CD8-positive, alpha-beta memory T cell (primary cell): ENCODE results near the gene ATP11A. TPM values are rescaled to one million over a fixed set of nuclear protein-coding genes. Genes with fewer than 3 reads are reported as not detected.
A peak's percentile ranks its signal among the peaks of the same experiment; 100 is the strongest.

Experiments
- CTCF ChIA-PET: fragments of 350-600 bp; sonication (Branson Sonifier 250); formaldehyde crosslinking; loops from one replicate; lab custom pipeline; 2021; ENCODE audit warnings: antibody characterized with exemption; lab: Charles Lee
- POLR2A ChIA-PET: fragments of 350-600 bp; sonication (Branson Sonifier 250); formaldehyde crosslinking; loops from one replicate; lab custom pipeline; 2021; ENCODE audit warnings: antibody characterized with exemption; lab: Charles Lee
- DNase-seq, 5 donors: peaks; one replicate each; pipeline versions ENCODE4 v3.0.0 to v3.0.0-alpha.2; 2020 to 2022; ENCODE audit warnings: mixed read lengths in 1 of 5
- H3K27ac ChIP-seq: one replicate; pipeline ENCODE4 v1.7.0; 2013; ENCODE audit warnings: low read depth, mild to moderate bottlenecking, low read length, moderate library complexity
- H3K27me3 ChIP-seq: 2 replicates; pipeline ENCODE4 v1.7.0; 2013; ENCODE audit warnings: low read length, mild to moderate bottlenecking; ENCODE audit not compliant: insufficient read depth, poor library complexity, severe bottlenecking
- H3K36me3 ChIP-seq: 2 replicates; pipeline ENCODE4 v1.7.0; 2013; ENCODE audit warnings: mild to moderate bottlenecking, low read length, moderate library complexity; ENCODE audit not compliant: insufficient read depth
- H3K4me1 ChIP-seq: 2 replicates; pipeline ENCODE4 v1.7.0; 2013; ENCODE audit warnings: mild to moderate bottlenecking, low read length, moderate library complexity; ENCODE audit not compliant: insufficient read depth
- H3K4me3 ChIP-seq: 2 replicates; pipeline ENCODE4 v1.7.0; 2013; ENCODE audit warnings: mild to moderate bottlenecking, low read length
- H3K9me3 ChIP-seq: 2 replicates; pipeline ENCODE4 v1.7.0; 2013; ENCODE audit warnings: mild to moderate bottlenecking, low read length
- H3K27ac Mint-ChIP-seq, 8 donors: one replicate each; pipeline ENCODE4 v1.8.0; 2020 to 2021; ENCODE audit warnings: mixed read lengths in 8 of 8, mild to moderate bottlenecking in 6 of 8, inconsistent platforms in 3 of 8, moderate library complexity in 3 of 8
- H3K27me3 Mint-ChIP-seq, 2 donors: one replicate each; pipeline ENCODE4 v1.8.0; 2020 to 2021; ENCODE audit warnings: mixed read lengths in 2 of 2, mild to moderate bottlenecking in 1 of 2, moderate library complexity in 1 of 2
- H3K36me3 Mint-ChIP-seq, 3 donors: one replicate each; pipeline ENCODE4 v1.8.0; 2020 to 2021; ENCODE audit warnings: mixed read lengths in 3 of 3, inconsistent platforms in 1 of 3, mild to moderate bottlenecking in 1 of 3
- H3K4me1 Mint-ChIP-seq, 3 donors: one replicate each; pipeline ENCODE4 v1.8.0; 2020 to 2021; ENCODE audit warnings: mixed read lengths in 3 of 3, inconsistent platforms in 1 of 3, mild to moderate bottlenecking in 1 of 3
- H3K4me3 Mint-ChIP-seq, 7 donors: one replicate each; pipeline ENCODE4 v1.8.0; 2020 to 2021; ENCODE audit warnings: mixed read lengths in 7 of 7, mild to moderate bottlenecking in 6 of 7, moderate library complexity in 4 of 7, inconsistent platforms in 2 of 7
- H3K9me3 Mint-ChIP-seq, 5 donors: one replicate each; pipeline ENCODE4 v1.8.0; 2020 to 2022; ENCODE audit warnings: mixed read lengths in 5 of 5, mild to moderate bottlenecking in 3 of 5, moderate library complexity in 2 of 5, inconsistent platforms in 1 of 5
- polyA plus RNA-seq: library from polyadenylated mRNA; unstranded; fragments of 300-500 nt; fragmentation: Illumina TruSeq; gene quantifications from one replicate; pipeline ENCODE4 v1.2.3, GENCODE V29; 2021
- total RNA-seq, 2 experiments: library from RNA; stranded (reverse); gene quantifications; one replicate each; pipeline ENCODE4 v1.2.3, GENCODE V29; 2021

Gene ATP11A
- total and polyA plus RNA-seq, 3 experiments from 2014 or later: 4.5 to 34.6 (median 34.0) TPM

GRCh38 chr13:112916296-112916695, 226.5 kb downstream of the ATP11A start:
- no peak overlapping the region for H3K4me3 ChIP-seq
- H3K27me3 Mint-ChIP-seq: peaks cover 16 to 60% of the 10 kb centered on the region in 2 donors
- POLR2A ChIA-PET: no interaction called here
- no peak for DNase-seq
- H3K9me3 Mint-ChIP-seq: no peaks in the 10 kb centered on the region
- H3K4me1 Mint-ChIP-seq: no peaks in the 10 kb centered on the region
- H3K36me3 Mint-ChIP-seq: no peaks in the 10 kb centered on the region
- no peaks in the 10 kb centered on the region for H3K9me3 ChIP-seq
- H3K27me3 ChIP-seq: no peaks in the 10 kb centered on the region
- no peaks in the 10 kb centered on the region for H3K4me1 ChIP-seq
- no peak overlapping the region for H3K27ac Mint-ChIP-seq
- H3K36me3 ChIP-seq: no peaks in the 10 kb centered on the region
- CTCF ChIA-PET: no interaction called here
- no peak overlapping the region for H3K4me3 Mint-ChIP-seq
- no peak overlapping the region for H3K27ac ChIP-seq

GRCh38 chr13:112917056-112917664, 227.3 kb downstream of the ATP11A start:
- H3K27ac ChIP-seq: no peak overlapping the region
- ChIA-PET POLR2A (no interaction called here), CTCF (no interaction called here)
- no peaks in the 10 kb centered on the region for H3K36me3 ChIP-seq
- Mint-ChIP-seq H3K4me1 (no peaks in the 10 kb centered on the region), H3K27ac (no peak overlapping the region), H3K9me3 (no peaks in the 10 kb centered on the region), H3K4me3 (peak overlapping the region in 1 of 7 donors; percentile 20), H3K36me3 (no peaks in the 10 kb centered on the region), H3K27me3 (peaks cover 15 to 61% of the 10 kb centered on the region in 2 donors)
- no peaks in the 10 kb centered on the region for H3K27me3 ChIP-seq
- no peak for DNase-seq
- no peaks in the 10 kb centered on the region for H3K4me1 ChIP-seq
- H3K9me3 ChIP-seq: no peaks in the 10 kb centered on the region
- no peak overlapping the region for H3K4me3 ChIP-seq

DNA sequence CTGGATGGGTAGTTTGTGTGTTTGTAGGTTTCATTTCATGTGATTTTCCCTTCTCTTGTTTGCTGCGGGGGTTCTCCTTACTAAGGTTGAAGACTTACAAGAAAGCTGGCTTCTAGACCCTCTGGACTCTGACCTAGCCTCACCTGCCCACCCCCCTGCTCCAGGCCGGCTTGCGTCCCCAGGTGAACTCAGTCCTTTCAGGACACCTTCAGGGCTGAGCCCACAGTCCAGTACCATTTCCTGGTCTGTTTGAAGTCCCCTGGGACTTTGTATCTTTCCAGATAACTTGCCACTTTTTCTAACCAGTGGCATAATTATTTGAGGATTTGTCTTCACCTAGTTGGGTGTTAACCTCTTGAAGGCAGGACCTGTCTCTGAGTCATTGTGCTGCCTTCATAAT, 227.9 kb downstream of the ATP11A start:
- ChIA-PET POLR2A (no interaction called here), CTCF (no interaction called here)
- Histone ChIP-seq H3K27ac (no peak overlapping the region), H3K4me1 (no peaks in the 10 kb centered on the region), H3K27me3 (no peaks in the 10 kb centered on the region), H3K4me3 (no peak overlapping the region), H3K9me3 (no peaks in the 10 kb centered on the region), H3K36me3 (no peaks in the 10 kb centered on the region)
- H3K9me3 Mint-ChIP-seq: no peaks in the 10 kb centered on the region
- H3K27ac Mint-ChIP-seq: no peak overlapping the region
- H3K36me3 Mint-ChIP-seq: no peaks in the 10 kb centered on the region
- no peak overlapping the region for H3K4me3 Mint-ChIP-seq
- H3K27me3 Mint-ChIP-seq: peaks cover 19 to 63% of the 10 kb centered on the region in 2 donors
- H3K4me1 Mint-ChIP-seq: no peaks in the 10 kb centered on the region
- DNase-seq: no peak

GRCh38 chr13:112918266-112918665, 228.4 kb downstream of the ATP11A start:
- H3K36me3 Mint-ChIP-seq: no peaks in the 10 kb centered on the region
- H3K27me3 Mint-ChIP-seq: peaks cover 19 to 63% of the 10 kb centered on the region in 2 donors
- POLR2A ChIA-PET: no interaction called here
- H3K27ac ChIP-seq: no peak overlapping the region
- H3K4me3 Mint-ChIP-seq: no peak overlapping the region
- H3K9me3 ChIP-seq: no peaks in the 10 kb centered on the region
- CTCF ChIA-PET: no interaction called here
- no peaks in the 10 kb centered on the region for H3K9me3 Mint-ChIP-seq
- DNase-seq: no peak
- no peaks in the 10 kb centered on the region for H3K27me3 ChIP-seq
- no peaks in the 10 kb centered on the region for H3K4me1 Mint-ChIP-seq
- no peaks in the 10 kb centered on the region for H3K36me3 ChIP-seq
- no peak overlapping the region for H3K27ac Mint-ChIP-seq
- H3K4me3 ChIP-seq: no peak overlapping the region
- H3K4me1 ChIP-seq: no peaks in the 10 kb centered on the region

DNA sequence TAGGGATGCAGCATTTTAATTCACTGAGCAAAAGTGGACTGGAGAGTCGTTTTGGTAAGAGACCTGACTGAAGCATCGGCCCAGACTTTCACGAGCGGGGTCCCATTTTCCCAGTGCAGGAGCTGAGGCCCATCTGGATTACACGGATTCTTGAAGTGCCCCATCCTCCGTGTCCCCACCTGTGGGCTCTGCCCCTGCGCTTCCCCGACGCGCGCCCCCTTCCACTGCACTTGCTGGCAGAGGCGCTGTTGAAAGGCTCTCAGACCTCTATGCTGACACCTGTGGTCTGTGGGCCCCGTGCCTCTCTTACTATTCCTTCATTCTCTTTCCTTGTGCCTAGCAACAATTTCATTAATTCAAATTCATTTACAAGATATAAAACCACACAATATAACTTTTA, 228.9 kb downstream of the ATP11A start:
- Histone ChIP-seq H3K4me3 (no peak overlapping the region), H3K27ac (no peak overlapping the region), H3K27me3 (no peaks in the 10 kb centered on the region), H3K36me3 (no peaks in the 10 kb centered on the region), H3K4me1 (no peaks in the 10 kb centered on the region), H3K9me3 (no peaks in the 10 kb centered on the region)
- CTCF ChIA-PET: no interaction called here
- POLR2A ChIA-PET: no interaction called here
- no peak for DNase-seq
- Mint-ChIP-seq H3K27ac (no peak overlapping the region), H3K4me1 (no peaks in the 10 kb centered on the region), H3K9me3 (no peaks in the 10 kb centered on the region), H3K4me3 (no peak overlapping the region), H3K36me3 (no peaks in the 10 kb centered on the region), H3K27me3 (peaks cover 19 to 66% of the 10 kb centered on the region in 2 donors)

- H3K36me3 ChIP-seq: no peaks in the 10 kb centered on the region
- H3K9me3 Mint-ChIP-seq: no peaks in the 10 kb centered on the region
- no peak for DNase-seq
- no peak overlapping the region for H3K4me3 Mint-ChIP-seq
- H3K27me3 Mint-ChIP-seq: peaks cover 13 to 47% of the 10 kb centered on the region in 2 donors
- ChIA-PET POLR2A (no interaction called here), CTCF (no interaction called here)
- H3K4me1 Mint-ChIP-seq: peaks cover 0 to under 1% (median 0%) of the 10 kb centered on the region in 3 donors
- no peaks in the 10 kb centered on the region for H3K27me3 ChIP-seq
- no peaks in the 10 kb centered on the region for H3K4me1 ChIP-seq
- no peaks in the 10 kb centered on the region for H3K9me3 ChIP-seq
- H3K27ac Mint-ChIP-seq: no peak overlapping the region
- H3K4me3 ChIP-seq: no peak overlapping the region
- H3K36me3 Mint-ChIP-seq: no peaks in the 10 kb centered on the region
- no peak overlapping the region for H3K27ac ChIP-seq
Measured at GRCh38 chr13:112923962-112924361, 234.1 kb downstream of the ATP11A start.

- Mint-ChIP-seq H3K4me3 (no peak overlapping the region), H3K27ac (no peak overlapping the region), H3K4me1 (peaks cover 0 to 4% (median 0%) of the 10 kb centered on the region in 3 donors), H3K36me3 (no peaks in the 10 kb centered on the region), H3K9me3 (no peaks in the 10 kb centered on the region), H3K27me3 (peaks cover 14 to 51% of the 10 kb centered on the region in 2 donors)
- no peaks in the 10 kb centered on the region for H3K36me3 ChIP-seq
- no peak for DNase-seq
- no peaks in the 10 kb centered on the region for H3K9me3 ChIP-seq
- H3K27ac ChIP-seq: no peak overlapping the region
- H3K4me3 ChIP-seq: no peak overlapping the region
- peaks cover under 1% of the 10 kb centered on the region for H3K27me3 ChIP-seq
- ChIA-PET CTCF (no interaction called here), POLR2A (no interaction called here)
- H3K4me1 ChIP-seq: no peaks in the 10 kb centered on the region
Measured at GRCh38 chr13:112924365-112924764, 234.5 kb downstream of the ATP11A start.

GRCh38 chr13:112926003-112926402, 236.2 kb downstream of the ATP11A start:
- H3K4me1 Mint-ChIP-seq: peaks cover 3 to 10% (median 4%) of the 10 kb centered on the region in 3 donors
- peaks cover 27 to 54% of the 10 kb centered on the region in 2 donors for H3K27me3 Mint-ChIP-seq
- no peak overlapping the region for H3K4me3 ChIP-seq
- H3K27ac ChIP-seq: no peak overlapping the region
- CTCF ChIA-PET: no interaction called here
- H3K27me3 ChIP-seq: peaks cover 7% of the 10 kb centered on the region
- POLR2A ChIA-PET: no interaction called here
- H3K36me3 ChIP-seq: no peaks in the 10 kb centered on the region
- H3K36me3 Mint-ChIP-seq: no peaks in the 10 kb centered on the region
- peaks cover 3% of the 10 kb centered on the region for H3K4me1 ChIP-seq
- H3K9me3 Mint-ChIP-seq: no peaks in the 10 kb centered on the region
- no peak overlapping the region for H3K27ac Mint-ChIP-seq
- H3K9me3 ChIP-seq: no peaks in the 10 kb centered on the region
- H3K4me3 Mint-ChIP-seq: no peak overlapping the region
- DNase-seq: no peak
